ENCODE data around the gene PPP1R11. TPM values are rescaled to one million over a fixed set of nuclear protein-coding genes. Genes with fewer than 3 reads are reported as not detected.

PPP1R11 gene
- total and polyA plus RNA-seq, 2 of the 13 experiments (the other 11 are each of a cell fraction or from before 2014, with no cell fraction given): 32.1 to 58.9 TPM

DNA sequence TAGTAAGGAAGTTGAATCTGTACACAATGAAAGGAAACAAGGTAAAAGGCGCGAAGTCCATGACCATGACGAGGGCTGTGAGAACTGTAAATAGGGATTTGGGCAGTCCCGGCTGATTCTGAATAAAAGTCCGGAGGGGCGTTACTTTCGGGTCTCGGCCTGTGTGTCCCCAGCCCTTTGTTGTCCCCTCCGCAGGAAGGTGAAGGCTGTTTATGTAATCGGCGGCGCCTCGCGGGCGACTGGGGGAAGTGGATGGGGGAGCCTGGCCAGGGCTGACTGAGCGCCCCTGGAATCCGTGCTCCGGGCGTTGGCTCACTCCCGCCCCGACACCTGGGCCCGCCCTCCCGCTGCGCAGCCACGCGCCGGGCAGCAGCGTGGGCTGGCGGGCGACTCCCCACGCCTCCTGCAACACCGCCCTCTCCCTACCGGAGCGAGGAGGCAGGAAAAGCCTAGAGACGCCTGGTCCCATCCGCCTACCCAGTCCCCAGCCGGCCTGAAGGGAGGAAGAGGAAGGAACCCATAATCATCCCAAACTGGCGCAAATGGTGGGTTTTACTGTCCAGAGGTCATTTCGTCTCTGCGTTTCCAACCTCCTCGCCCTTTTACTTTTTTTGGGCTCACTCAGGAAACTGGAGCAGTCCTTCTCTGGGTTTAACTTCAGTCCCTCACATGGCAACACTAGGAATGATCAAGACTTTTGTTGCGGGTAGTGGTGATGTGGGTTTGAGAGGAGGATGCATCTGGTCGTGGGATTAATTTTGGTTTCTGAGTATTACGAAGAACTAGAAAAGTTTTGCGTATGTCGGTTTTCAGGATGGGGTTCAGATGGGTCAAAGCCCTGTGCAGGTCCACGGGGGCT is 33.8 kb downstream of the PPP1R11 start (continued):
- peak; percentile 69; the same call in 1 of the 2 replicates for TF ChIP-seq ZNF136 (CRISPR knock-in tag; IDR thresholded peaks at IDR 0.05; ENCODE audit: low read depth)
- TF ChIP-seq, protein P1, sequence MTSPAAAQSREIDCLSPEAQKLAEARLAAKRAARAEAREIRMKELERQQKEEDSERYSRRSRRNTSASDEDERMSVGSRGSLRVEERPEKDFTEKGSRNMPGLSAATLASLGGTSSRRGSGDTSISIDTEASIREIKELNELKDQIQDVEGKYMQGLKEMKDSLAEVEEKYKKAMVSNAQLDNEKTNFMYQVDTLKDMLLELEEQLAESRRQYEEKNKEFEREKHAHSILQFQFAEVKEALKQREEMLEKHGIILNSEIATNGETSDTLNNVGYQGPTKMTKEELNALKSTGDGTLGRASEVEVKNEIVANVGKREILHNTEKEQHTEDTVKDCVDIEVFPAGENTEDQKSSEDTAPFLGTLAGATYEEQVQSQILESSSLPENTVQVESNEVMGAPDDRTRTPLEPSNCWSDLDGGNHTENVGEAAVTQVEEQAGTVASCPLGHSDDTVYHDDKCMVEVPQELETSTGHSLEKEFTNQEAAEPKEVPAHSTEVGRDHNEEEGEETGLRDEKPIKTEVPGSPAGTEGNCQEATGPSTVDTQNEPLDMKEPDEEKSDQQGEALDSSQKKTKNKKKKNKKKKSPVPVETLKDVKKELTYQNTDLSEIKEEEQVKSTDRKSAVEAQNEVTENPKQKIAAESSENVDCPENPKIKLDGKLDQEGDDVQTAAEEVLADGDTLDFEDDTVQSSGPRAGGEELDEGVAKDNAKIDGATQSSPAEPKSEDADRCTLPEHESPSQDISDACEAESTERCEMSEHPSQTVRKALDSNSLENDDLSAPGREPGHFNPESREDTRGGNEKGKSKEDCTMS (CRISPR knock-in tag; conservative IDR thresholded peaks at IDR 0.05): no peak
- TF ChIP-seq, protein P2, sequence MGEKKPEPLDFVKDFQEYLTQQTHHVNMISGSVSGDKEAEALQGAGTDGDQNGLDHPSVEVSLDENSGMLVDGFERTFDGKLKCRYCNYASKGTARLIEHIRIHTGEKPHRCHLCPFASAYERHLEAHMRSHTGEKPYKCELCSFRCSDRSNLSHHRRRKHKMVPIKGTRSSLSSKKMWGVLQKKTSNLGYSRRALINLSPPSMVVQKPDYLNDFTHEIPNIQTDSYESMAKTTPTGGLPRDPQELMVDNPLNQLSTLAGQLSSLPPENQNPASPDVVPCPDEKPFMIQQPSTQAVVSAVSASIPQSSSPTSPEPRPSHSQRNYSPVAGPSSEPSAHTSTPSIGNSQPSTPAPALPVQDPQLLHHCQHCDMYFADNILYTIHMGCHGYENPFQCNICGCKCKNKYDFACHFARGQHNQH (CRISPR knock-in tag; IDR thresholded peaks at IDR 0.05): peak; percentile 82
- TF ChIP-seq, protein P3, sequence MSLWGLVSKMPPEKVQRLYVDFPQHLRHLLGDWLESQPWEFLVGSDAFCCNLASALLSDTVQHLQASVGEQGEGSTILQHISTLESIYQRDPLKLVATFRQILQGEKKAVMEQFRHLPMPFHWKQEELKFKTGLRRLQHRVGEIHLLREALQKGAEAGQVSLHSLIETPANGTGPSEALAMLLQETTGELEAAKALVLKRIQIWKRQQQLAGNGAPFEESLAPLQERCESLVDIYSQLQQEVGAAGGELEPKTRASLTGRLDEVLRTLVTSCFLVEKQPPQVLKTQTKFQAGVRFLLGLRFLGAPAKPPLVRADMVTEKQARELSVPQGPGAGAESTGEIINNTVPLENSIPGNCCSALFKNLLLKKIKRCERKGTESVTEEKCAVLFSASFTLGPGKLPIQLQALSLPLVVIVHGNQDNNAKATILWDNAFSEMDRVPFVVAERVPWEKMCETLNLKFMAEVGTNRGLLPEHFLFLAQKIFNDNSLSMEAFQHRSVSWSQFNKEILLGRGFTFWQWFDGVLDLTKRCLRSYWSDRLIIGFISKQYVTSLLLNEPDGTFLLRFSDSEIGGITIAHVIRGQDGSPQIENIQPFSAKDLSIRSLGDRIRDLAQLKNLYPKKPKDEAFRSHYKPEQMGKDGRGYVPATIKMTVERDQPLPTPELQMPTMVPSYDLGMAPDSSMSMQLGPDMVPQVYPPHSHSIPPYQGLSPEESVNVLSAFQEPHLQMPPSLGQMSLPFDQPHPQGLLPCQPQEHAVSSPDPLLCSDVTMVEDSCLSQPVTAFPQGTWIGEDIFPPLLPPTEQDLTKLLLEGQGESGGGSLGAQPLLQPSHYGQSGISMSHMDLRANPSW (CRISPR knock-in tag; IDR thresholded peaks at IDR 0.05; ENCODE audit: borderline replicate concordance): peak; percentile 87; the same call in 1 of the 2 replicates
- TF ChIP-seq FOXK1 (CRISPR knock-in tag; IDR thresholded peaks at IDR 0.05; ENCODE audit: borderline replicate concordance, low read depth): peak; percentile 80; the same call in 1 of the 2 replicates
- peak; percentile 90; the same call in 1 of the 2 replicates for TF ChIP-seq ZNF550 (CRISPR knock-in tag; IDR thresholded peaks at IDR 0.05; ENCODE audit: borderline replicate concordance)
- TF ChIP-seq REPIN1 (CRISPR knock-in tag; IDR thresholded peaks at IDR 0.05; ENCODE audit: borderline replicate concordance, low read depth): no peak
- no peak for TF ChIP-seq SP1 (IDR thresholded peaks at IDR 0.05)
- TF ChIP-seq SP1 (CRISPR knock-in tag; IDR thresholded peaks at IDR 0.05): 0 out of 2 replicates have a peak, but pooled peaks have one; percentile 35
- TF ChIP-seq YEATS2 (CRISPR knock-in tag; IDR thresholded peaks at IDR 0.05; ENCODE audit: borderline replicate concordance): no peak
- TF ChIP-seq, protein P4, sequence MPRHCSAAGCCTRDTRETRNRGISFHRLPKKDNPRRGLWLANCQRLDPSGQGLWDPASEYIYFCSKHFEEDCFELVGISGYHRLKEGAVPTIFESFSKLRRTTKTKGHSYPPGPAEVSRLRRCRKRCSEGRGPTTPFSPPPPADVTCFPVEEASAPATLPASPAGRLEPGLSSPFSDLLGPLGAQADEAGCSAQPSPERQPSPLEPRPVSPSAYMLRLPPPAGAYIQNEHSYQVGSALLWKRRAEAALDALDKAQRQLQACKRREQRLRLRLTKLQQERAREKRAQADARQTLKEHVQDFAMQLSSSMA (CRISPR knock-in tag; IDR thresholded peaks at IDR 0.05): peak; percentile 73; the same call in 1 of the 2 replicates
- peak; percentile 76; the same call in 1 of the 2 replicates for TF ChIP-seq ZNF33A (CRISPR knock-in tag; IDR thresholded peaks at IDR 0.05; ENCODE audit: borderline replicate concordance)
- 0 out of 2 replicates have a peak, but pooled peaks have one; percentile 40 for TF ChIP-seq BRCA1 (CRISPR knock-in tag; IDR thresholded peaks at IDR 0.05)
- peak; percentile 31; the same call in 1 of the 2 replicates for TF ChIP-seq ZNF556 (CRISPR knock-in tag; IDR thresholded peaks at IDR 0.05; ENCODE audit: borderline replicate concordance)
- peak; percentile 44; the same call in 1 of the 2 replicates for TF ChIP-seq LCORL (IDR thresholded peaks at IDR 0.05)
- TF ChIP-seq LCORL (CRISPR knock-in tag; IDR thresholded peaks at IDR 0.05): peak; percentile 99
- no peak for TF ChIP-seq ZBTB21 (CRISPR knock-in tag; IDR thresholded peaks at IDR 0.05)
- TF ChIP-seq SMAD1 (CRISPR knock-in tag; IDR thresholded peaks at IDR 0.05; ENCODE audit: borderline replicate concordance, low read depth): 0 out of 2 replicates have a peak, but pooled peaks have one; percentile 63
- TF ChIP-seq ZNF383 (CRISPR knock-in tag; IDR thresholded peaks at IDR 0.05; ENCODE audit: borderline replicate concordance): no peak
- peak; percentile 86; the same call in 1 of the 2 replicates for TF ChIP-seq KDM5B (CRISPR knock-in tag; IDR thresholded peaks at IDR 0.05; ENCODE audit: borderline replicate concordance)
- TF ChIP-seq MIER2 (CRISPR knock-in tag; IDR thresholded peaks at IDR 0.05): peak; percentile 61; the same call in 1 of the 2 replicates
- no peak for TF ChIP-seq ZZZ3 (CRISPR knock-in tag; IDR thresholded peaks at IDR 0.05; ENCODE audit: borderline replicate concordance)
